HEK293T (cell line): ENCODE data around the gene PRKAR1B.

Experiments
- CTCF ChIA-PET: fragments of 350-600 bp; formaldehyde crosslinking; extraction: SDS; loops from one replicate; lab custom pipeline; 2021; ENCODE audit warnings: antibody characterized with exemption, inconsistent platforms; lab: Yijun Ruan, JAX
- POLR2A ChIA-PET: fragments of 350-600 bp; formaldehyde crosslinking; extraction: SDS; loops from one replicate; lab custom pipeline; 2020; ENCODE audit warnings: antibody characterized with exemption, inconsistent platforms; lab: Yijun Ruan, JAX
- DNase-seq: peaks from one replicate; pipeline ENCODE4 v3.0.0; 2012; ENCODE audit warnings: mixed read lengths; ENCODE audit errors: extremely low spot score
- ARNT ChIP-seq: fragments of 450-650 bp; IDR thresholded peaks from 2 replicates; pipeline ENCODE4 v1.6.1; 2017; ENCODE audit warnings: mild to moderate bottlenecking
- BHLHE40 ChIP-seq: fragments of 450-650 bp; IDR thresholded peaks from 2 replicates; pipeline ENCODE4 v1.6.1; 2016; ENCODE audit warnings: mild to moderate bottlenecking, moderate library complexity, borderline replicate concordance
- CTBP1 ChIP-seq: fragments of 450-650 bp; IDR thresholded peaks from 2 replicates; pipeline ENCODE4 v1.6.1; 2016; ENCODE audit warnings: borderline replicate concordance
- ELF4 ChIP-seq: fragments of 450-650 bp; IDR thresholded peaks from 2 replicates; pipeline ENCODE4 v1.6.1; 2017; ENCODE audit warnings: antibody characterized with exemption
- FOXA1 ChIP-seq: fragments of 450-650 bp; IDR thresholded peaks from 2 replicates; pipeline ENCODE4 v1.6.1; 2016; ENCODE audit warnings: mild to moderate bottlenecking
- FOXK2 ChIP-seq: fragments of 450-650 bp; IDR thresholded peaks from 2 replicates; pipeline ENCODE4 v1.6.1; 2016; ENCODE audit warnings: mild to moderate bottlenecking
- FOXM1 ChIP-seq: fragments of 450-650 bp; IDR thresholded peaks from 2 replicates; pipeline ENCODE4 v1.6.1; 2017; ENCODE audit warnings: mild to moderate bottlenecking, borderline replicate concordance
- HDGF ChIP-seq: fragments of 450-650 bp; IDR thresholded peaks from 2 replicates; pipeline ENCODE4 v1.6.1; 2017; ENCODE audit warnings: antibody characterized with exemption, borderline replicate concordance
- L3MBTL2 ChIP-seq: fragments of 450-650 bp; conservative IDR thresholded peaks from 2 replicates; pipeline ENCODE4 v1.6.1; 2016; ENCODE audit warnings: mild to moderate bottlenecking
- LEF1 ChIP-seq: fragments of 450-650 bp; IDR thresholded peaks from 2 replicates; pipeline ENCODE4 v1.6.1; 2017; ENCODE audit warnings: mild to moderate bottlenecking, borderline replicate concordance
- NFRKB ChIP-seq: fragments of 450-650 bp; IDR thresholded peaks from 2 replicates; pipeline ENCODE4 v1.6.1; 2016; ENCODE audit warnings: mild to moderate bottlenecking, moderate library complexity
- SP1 ChIP-seq: fragments of 450-650 bp; IDR thresholded peaks from 2 replicates; pipeline ENCODE4 v1.6.1; 2017
- SUZ12 ChIP-seq: fragments of 450-650 bp; IDR thresholded peaks from 2 replicates; pipeline ENCODE4 v1.6.1; 2016; ENCODE audit warnings: mild to moderate bottlenecking
- TARDBP ChIP-seq: fragments of 450-650 bp; IDR thresholded peaks from 2 replicates; pipeline ENCODE4 v1.6.1; 2016
- ZNF384 ChIP-seq: fragments of 450-650 bp; IDR thresholded peaks from 2 replicates; pipeline ENCODE4 v1.6.1; 2016
- TF ChIP-seq, protein P1 (sequence below): fragments of 450-650 bp; IDR thresholded peaks from 2 replicates; pipeline ENCODE4 v1.6.1; 2016

PRKAR1B gene

DNA sequence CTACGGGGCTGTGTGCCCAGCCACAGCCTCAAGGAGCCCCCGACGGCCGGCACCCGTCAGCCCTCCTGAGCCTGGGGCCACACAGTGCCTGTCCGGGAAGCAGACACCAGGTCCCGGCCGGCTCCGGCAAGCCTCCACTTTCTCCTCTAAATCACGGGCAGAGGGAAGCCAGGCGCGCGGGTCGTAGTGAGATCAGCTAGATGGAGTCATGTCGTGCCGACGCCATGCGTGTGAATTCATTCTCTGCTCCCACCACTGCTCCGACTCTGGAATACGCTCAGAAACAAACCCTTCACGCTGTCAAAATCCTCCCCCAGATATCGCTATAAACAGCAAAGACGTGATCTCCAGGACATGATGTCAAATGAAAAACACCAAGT is 94.3 kb downstream of the PRKAR1B start:
- TF ChIP-seq ARNT (no peak), CTBP1 (no peak)
- ChIA-PET CTCF (no interaction called here), POLR2A (no interaction called here)
- DNase-seq: no peak

DNA sequence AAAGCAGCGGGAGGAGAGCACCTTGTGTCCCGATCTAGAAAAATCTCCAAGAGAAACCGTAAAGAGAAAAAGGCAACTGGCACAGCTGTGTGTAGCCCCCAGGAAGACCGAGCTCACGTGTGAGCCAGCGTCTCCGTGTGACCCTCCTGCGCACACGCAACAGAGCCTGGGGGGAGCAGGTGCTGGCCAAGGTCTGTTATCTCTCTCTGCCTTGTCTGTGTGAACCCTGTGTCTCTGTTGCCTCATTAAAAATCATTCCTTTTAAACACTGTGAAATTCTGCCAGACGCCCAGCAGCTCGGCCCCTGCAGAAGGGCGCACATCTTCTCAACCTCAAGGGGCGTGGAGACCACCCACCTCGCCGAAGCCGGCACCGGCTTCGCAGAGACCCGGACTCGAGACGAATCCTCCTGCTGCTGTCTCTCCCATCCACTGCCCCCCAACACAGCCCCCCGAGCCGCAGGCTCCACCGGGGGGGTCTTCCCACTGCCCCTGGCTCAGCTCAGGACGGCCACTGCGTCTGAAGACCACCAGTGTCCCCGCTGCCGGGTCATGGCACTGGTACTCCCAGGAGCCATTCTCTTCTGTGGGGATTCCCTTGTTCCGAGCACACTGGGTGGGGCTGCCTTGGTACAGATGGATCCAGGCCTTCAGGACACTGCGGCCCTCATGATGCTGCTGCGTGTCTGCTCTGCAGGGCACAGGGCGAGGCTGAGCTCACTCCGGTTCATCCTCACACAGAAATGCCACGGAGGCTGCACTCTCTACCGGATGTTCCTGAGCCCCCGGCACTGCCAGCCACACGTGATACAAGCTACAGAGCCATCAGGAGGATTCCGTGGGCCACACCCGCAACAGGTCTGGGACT is 94.9 kb downstream of the PRKAR1B start:
- no peak for DNase-seq
- ChIA-PET CTCF (no interaction called here), POLR2A (no interaction called here)
- TF ChIP-seq NFRKB: no peak
- no peak for TF ChIP-seq ARNT
- no peak for TF ChIP-seq FOXA1
- no peak for TF ChIP-seq FOXM1
- no peak for TF ChIP-seq ELF4
- no peak for TF ChIP-seq SP1
- no peak for TF ChIP-seq LEF1
- no peak for TF ChIP-seq TARDBP
- TF ChIP-seq SUZ12: no peak
- no peak for TF ChIP-seq ZNF384
- no peak for TF ChIP-seq L3MBTL2
- no peak for TF ChIP-seq HDGF
- TF ChIP-seq FOXK2: no peak
- TF ChIP-seq, protein P1, sequence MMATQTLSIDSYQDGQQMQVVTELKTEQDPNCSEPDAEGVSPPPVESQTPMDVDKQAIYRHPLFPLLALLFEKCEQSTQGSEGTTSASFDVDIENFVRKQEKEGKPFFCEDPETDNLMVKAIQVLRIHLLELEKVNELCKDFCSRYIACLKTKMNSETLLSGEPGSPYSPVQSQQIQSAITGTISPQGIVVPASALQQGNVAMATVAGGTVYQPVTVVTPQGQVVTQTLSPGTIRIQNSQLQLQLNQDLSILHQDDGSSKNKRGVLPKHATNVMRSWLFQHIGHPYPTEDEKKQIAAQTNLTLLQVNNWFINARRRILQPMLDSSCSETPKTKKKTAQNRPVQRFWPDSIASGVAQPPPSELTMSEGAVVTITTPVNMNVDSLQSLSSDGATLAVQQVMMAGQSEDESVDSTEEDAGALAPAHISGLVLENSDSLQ: no peak
- TF ChIP-seq BHLHE40: no peak
- no peak for TF ChIP-seq CTBP1

DNA sequence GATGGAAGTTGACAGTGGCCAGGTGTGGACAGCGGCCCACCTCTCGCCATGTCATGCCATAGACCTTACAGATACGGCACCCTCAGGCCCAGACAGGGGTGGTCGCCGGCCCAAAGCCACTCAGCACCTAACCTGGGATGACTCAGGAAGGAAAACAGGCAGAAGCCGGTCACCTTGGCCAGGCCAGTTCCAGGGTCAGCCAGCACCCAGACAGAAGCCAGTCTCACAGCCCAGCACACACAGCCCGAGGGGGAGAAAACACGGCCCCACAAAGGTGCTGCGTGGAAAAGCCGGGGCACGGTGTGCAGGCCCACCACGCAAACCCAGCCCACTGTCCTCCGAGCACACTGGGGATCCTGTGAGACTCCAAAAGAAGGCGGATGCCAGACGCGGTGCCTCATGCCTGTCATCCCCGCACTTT is 95.8 kb downstream of the PRKAR1B start:
- ChIA-PET CTCF (no interaction called here), POLR2A (no interaction called here)

DNA sequence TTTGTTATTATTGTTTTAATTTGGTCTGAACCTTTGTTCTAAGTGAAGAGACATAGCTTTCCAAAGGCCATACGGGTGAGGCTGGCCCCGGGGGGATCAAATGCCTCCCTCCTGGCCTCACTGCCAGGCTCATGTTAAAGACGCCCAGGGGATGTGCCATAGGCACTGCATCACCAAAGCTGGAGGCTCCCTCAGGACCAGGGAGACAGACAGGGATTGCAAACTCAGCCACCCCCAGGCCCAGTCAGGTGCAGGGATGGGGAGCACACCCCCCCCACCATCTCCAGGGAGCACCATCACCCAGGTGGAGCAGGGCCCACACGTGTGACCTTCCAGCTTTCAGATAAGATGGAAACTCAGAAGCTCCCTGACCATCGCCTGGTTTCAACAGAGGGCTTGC is 96.5 kb downstream of the PRKAR1B start:
- CTCF ChIA-PET: no interaction called here
- POLR2A ChIA-PET: no interaction called here
- DNase-seq: no peak
- TF ChIP-seq ZNF384 (no peak), FOXM1 (no peak), LEF1 (no peak), SUZ12 (no peak), ARNT (no peak), TARDBP (no peak), L3MBTL2 (no peak), FOXA1 (no peak)
- TF ChIP-seq, protein P1: no peak

More for the DNA sequence above, 95.8 kb downstream of the PRKAR1B start:
- DNase-seq: no peak
- TF ChIP-seq FOXM1 (no peak), FOXK2 (no peak), LEF1 (no peak), ARNT (no peak), ELF4 (no peak), L3MBTL2 (no peak), CTBP1 (no peak), SP1 (no peak), NFRKB (no peak), SUZ12 (no peak)
- TF ChIP-seq, protein P1: no peak

DNA sequence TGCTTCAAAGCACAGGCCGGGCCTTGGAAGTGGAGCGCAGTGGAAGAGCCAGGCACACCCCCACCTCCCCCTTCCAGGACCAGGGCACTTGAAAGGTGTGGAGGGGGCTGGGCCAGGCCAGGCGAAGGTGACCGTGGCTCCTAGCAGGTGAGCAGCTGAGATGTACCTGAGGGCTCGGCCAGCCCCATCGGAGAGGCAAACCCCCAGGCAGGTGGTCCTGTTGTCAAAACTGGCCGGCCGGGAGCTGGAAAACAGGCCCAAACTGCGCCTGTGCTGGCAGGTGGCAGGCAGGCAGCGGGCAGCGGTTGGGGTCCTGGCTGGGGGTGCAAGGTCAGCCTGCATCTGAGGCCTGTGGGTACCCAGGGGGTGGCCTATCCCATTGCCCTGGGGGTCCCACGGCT is 97.0 kb downstream of the PRKAR1B start:
- ChIA-PET CTCF (no interaction called here), POLR2A (no interaction called here)

DNA sequence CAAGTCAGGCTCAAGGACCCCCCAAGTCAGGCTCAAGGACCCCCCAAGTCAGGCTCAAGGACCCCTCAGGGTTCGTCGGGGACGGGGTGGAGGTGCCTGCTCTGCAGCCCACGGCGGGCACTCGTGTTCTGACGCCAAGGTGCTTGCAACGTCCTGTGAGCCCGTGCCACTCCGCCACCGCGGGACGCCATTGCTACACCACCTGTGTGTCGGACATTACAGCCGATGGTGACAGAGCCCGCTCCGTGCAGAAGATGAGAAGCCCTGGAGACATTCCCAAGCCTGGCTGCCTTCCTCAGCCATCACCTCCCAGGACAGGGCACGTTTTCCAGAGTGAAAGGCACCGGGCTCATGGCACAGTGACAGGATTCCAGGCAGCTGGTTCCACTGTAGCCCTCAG is 98.3 kb downstream of the PRKAR1B start:
- no peak for DNase-seq
- TF ChIP-seq FOXM1: no peak
- TF ChIP-seq NFRKB: no peak
- TF ChIP-seq TARDBP: no peak
- TF ChIP-seq BHLHE40: no peak
- TF ChIP-seq, protein P1: no peak
- no peak for TF ChIP-seq LEF1
- TF ChIP-seq SUZ12: no peak
- TF ChIP-seq ELF4: no peak
- TF ChIP-seq HDGF: no peak
- no peak for TF ChIP-seq FOXA1
- no peak for TF ChIP-seq L3MBTL2
- TF ChIP-seq ZNF384: no peak
- TF ChIP-seq CTBP1: no peak
- no peak for TF ChIP-seq FOXK2
- TF ChIP-seq SP1: no peak
- no peak for TF ChIP-seq ARNT
- CTCF ChIA-PET: no interaction called here
- POLR2A ChIA-PET: no interaction called here

More for the DNA sequence above, 97.0 kb downstream of the PRKAR1B start:
- no peak for DNase-seq
- TF ChIP-seq TARDBP (no peak), HDGF (no peak), FOXM1 (no peak), ELF4 (no peak), ARNT (no peak)
